ENCODE data around the gene LDOC1.
A peak's percentile ranks its signal among the peaks of the same experiment; 100 is the strongest.
"Not testable (repeated sequence)": the region's sequence is repeated elsewhere in the genome, so short reads cannot be mapped to it uniquely, and the experiment has no call there.

LDOC1 gene

GRCh38 chrX:141176586-141177451 lies at the start of gene LDOC1:
LDOC1 (minus strand) TSS chrX:141177129; CDS start chrX:141177021, 108 bp downstream.
- peak; percentile 35 to 51 for DNase-seq (ENCODE audit: low read depth in 2 of 2)

DNA sequence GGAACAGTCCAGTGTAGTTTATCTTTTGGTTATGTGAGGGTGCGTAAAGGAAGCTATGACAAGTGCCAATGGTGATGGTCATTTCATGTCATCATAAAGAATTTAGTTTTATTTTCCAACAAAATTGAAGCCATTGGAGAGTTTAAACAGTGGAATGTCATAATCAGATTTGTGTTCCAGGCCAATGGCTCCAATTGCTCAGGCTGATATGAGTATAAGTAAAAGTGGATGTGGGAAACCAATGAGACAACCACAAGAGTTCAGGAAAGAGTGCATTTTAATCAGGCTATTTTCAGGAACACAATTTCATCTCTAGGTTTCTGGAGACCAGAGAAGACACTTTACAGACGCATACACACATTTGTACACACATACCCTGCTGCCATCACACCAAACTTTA lies 44.7 kb upstream of the LDOC1 start:
- DNase-seq (ENCODE audit: low read depth in 2 of 2), result no peak

DNA sequence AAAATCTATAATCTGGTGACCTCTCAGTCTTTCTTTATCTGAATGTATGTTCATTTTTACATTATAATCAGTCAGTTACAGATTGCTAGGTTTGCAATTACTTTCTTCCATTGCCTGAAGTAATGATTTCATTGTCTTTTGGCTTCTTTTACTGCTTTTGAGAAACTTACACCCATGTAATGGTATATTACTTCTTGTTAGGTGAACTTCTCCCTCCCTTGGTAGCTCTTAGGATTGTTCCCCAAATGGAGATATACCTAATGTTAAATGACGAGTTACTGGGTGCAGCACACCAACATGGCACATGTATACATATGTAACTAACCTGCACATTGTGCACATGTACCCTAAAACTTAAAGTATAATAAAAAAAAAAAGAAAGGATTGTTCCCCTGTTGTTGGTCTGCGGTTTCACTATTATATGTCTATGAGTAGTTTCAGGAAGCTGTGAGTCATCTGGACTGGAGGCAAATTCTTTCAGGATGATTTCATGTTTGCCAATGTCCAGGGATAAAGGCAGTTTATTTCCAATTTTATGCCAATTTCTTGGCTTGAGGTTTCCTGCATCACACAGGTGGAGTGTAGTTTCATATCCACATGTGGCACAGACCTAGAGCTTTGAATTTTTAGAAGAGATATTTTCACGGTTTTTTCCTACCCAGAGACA lies 43.5 kb upstream of the LDOC1 start:
- DNase-seq (ENCODE audit: low read depth in 2 of 2), result no peak

DNA sequence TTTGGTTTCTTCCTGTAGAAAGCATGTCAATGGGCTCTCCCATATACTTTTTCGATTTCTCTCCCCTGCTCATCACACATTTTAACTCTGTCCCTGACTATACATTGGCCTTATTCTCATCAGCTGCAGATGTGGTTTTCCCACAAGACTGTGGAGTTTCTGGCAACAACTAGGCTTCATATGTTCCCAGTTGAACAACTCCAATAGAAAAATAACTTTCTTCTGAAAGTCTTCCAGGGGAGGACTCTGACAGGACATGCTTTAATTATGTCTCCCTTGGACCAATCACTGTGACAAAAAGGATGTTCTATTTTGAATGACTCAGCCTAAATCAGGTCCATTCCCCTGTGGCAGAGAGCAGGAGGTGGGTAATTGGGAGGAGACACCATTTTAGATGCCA lies 37.3 kb upstream of the LDOC1 start:
- no peak for DNase-seq (ENCODE audit: low read depth in 2 of 2)

DNA sequence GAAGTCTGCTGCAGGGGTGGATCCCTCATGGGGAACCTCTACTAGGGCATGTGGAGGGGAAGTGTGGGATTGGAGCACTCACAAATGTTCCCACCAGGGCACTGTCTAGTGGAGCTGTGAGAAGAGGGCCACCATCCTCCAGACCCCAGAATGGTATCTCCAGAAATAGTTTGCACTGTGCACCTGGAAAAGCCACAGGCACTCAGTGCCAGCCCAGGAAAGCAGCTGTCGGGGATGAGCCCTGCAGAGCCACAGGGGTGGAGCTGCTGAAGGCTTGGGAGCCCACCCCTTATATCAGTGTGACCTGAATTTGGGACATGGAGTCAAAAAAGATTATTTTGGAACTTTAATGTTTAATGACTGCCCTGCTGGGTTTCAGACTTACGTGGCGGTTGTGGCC lies 25.0 kb upstream of the LDOC1 start:
- DNase-seq (ENCODE audit: low read depth in 2 of 2), result no peak

DNA sequence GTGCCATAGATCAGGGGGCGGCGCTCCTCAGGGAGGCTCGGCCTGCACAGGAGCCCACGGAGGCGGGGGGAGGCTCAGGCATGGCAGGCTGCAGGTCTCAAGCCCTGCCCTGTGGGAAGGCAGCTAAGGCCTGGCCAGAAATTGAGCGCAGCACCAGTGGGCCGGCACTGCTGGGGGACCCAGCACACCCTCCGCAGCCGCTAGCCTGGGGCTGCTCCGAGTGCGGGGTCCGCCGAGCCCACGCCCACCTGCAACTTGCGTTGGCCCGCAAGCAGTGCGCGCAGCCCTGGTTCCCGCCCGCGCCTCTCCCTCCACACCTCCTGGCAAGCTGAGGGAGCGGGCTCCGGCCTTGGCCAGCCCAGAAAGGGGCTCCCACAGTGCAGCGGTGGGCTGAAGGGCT lies 11.6 kb upstream of the LDOC1 start:
- not testable (repeated sequence) for DNase-seq (ENCODE audit: low read depth in 2 of 2)

GRCh38 chrX:141185366-141185765 lies 8.4 kb upstream of the LDOC1 start:
- no peak for DNase-seq (ENCODE audit: low read depth in 2 of 2)

- no peak for DNase-seq (ENCODE audit: low read depth in 2 of 2)
These were observed 6.1 kb upstream of the LDOC1 start for GRCh38 chrX:141183000-141183399.

GRCh38 chrX:141180851-141181250 lies 3.9 kb upstream of the LDOC1 start:
- no peak for DNase-seq (ENCODE audit: low read depth in 2 of 2)

- no peak for DNase-seq (ENCODE audit: low read depth in 2 of 2)
These were observed 1.1 kb downstream of the LDOC1 start for GRCh38 chrX:141175786-141176185.

GRCh38 chrX:141164406-141164805 lies 12.5 kb downstream of the LDOC1 start:
- DNase-seq (ENCODE audit: low read depth in 2 of 2), result no peak

DNA sequence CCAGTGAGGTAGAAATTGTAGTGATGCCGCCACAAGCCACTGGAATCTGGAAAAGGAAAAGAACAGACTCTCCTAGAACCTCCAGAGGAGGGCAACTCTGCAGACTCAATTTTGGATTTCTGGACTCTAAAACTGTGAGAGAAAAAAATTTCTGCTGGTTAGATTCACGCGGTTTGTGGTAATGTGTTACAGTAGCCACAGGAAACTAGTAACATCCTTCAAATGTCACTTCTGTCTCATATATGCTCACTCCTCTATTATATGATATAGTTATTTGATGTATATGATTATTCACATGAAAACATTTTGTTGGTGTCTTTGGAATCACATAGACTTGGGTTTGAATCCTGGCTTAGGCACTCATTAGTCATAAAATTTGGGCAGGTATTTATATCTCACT lies 18.8 kb downstream of the LDOC1 start:
- no peak for DNase-seq (ENCODE audit: low read depth in 2 of 2)

GRCh38 chrX:141155231-141155630 lies 21.7 kb downstream of the LDOC1 start:
- DNase-seq (ENCODE audit: low read depth in 2 of 2), result not testable (repeated sequence)

- DNase-seq (ENCODE audit: low read depth in 2 of 2), result no peak
These were observed 34.0 kb downstream of the LDOC1 start for GRCh38 chrX:141142946-141143345.

- no peak for DNase-seq (ENCODE audit: low read depth in 2 of 2)
These were observed 43.7 kb downstream of the LDOC1 start for GRCh38 chrX:141133272-141133671.

GRCh38 chrX:141127146-141127545 lies 49.8 kb downstream of the LDOC1 start:
- no peak for DNase-seq (ENCODE audit: low read depth in 2 of 2)

Data from stimulated activated CD8-positive, alpha-beta memory T cell treated with anti-CD3 and anti-CD28 coated beads, Interleukin-7, amount 100 ng/mL, for 4 hours (primary cell).